GM18511 (cell line): ENCODE data around the gene CDK15.
"Not testable (repeated sequence)": the region's sequence is repeated elsewhere in the genome, so short reads cannot be mapped to it uniquely, and the experiment has no call there.

Experiments
- ATAC-seq: cut with Tn5 transposase; IDR thresholded peaks from one replicate; pipeline ENCODE4 v1.9.1; 2021; ENCODE audit warnings: mild to moderate bottlenecking, moderate library complexity; ENCODE audit not compliant: unreplicated experiment

The CDK15 gene

GRCh38 chr2:201806442-201807170, at the start of gene CDK15:
Gene CDK15, plus strand, starts transcription at chr2:201806537. Its CDS starts 128 bp downstream, at chr2:201806665.
- ATAC-seq: no peak

GRCh38 chr2:201758234-201758633, 48.1 kb upstream of the CDK15 start:
- ATAC-seq: no peak

- no peak for ATAC-seq
These were observed 47.5 kb upstream of the CDK15 start for GRCh38 chr2:201758873-201759272.

GRCh38 chr2:201759567-201759966, 46.8 kb upstream of the CDK15 start:
- ATAC-seq: no peak

GRCh38 chr2:201761101-201761500, 45.2 kb upstream of the CDK15 start:
- ATAC-seq: no peak

GRCh38 chr2:201764469-201764868, 41.9 kb upstream of the CDK15 start:
- ATAC-seq: not testable (repeated sequence)

- ATAC-seq: no peak
These were observed 40.5 kb upstream of the CDK15 start for GRCh38 chr2:201765799-201766198.

- ATAC-seq: no peak
These were observed 37.4 kb upstream of the CDK15 start for GRCh38 chr2:201768918-201769317.

- no peak for ATAC-seq
These were observed 36.5 kb upstream of the CDK15 start for GRCh38 chr2:201769666-201770373.

- no peak for ATAC-seq
These were observed 32.3 kb upstream of the CDK15 start for GRCh38 chr2:201773990-201774389.

GRCh38 chr2:201774546-201774945, 31.8 kb upstream of the CDK15 start:
- no peak for ATAC-seq

GRCh38 chr2:201775326-201775725, 31.0 kb upstream of the CDK15 start:
- ATAC-seq: no peak

GRCh38 chr2:201777043-201777442, 29.3 kb upstream of the CDK15 start:
- ATAC-seq: no peak

GRCh38 chr2:201777869-201778268, 28.5 kb upstream of the CDK15 start:
- no peak for ATAC-seq

- ATAC-seq: peak; percentile 7
These were observed 26.2 kb upstream of the CDK15 start for GRCh38 chr2:201779901-201780673.

GRCh38 chr2:201780674-201781493, 25.5 kb upstream of the CDK15 start, which contains the start of gene ALS2:
Gene ALS2, minus strand, starts transcription at chr2:201780933. Its CDS starts 12,048 bp downstream, at chr2:201768885.
- peak; percentile 98 for ATAC-seq

GRCh38 chr2:201781557-201782051, 24.7 kb upstream of the CDK15 start:
- ATAC-seq: peak; percentile 1

- ATAC-seq: no peak
These were observed 21.8 kb upstream of the CDK15 start for GRCh38 chr2:201784563-201784962.

- no peak for ATAC-seq
These were observed 21.2 kb upstream of the CDK15 start for GRCh38 chr2:201785135-201785534.

- no peak for ATAC-seq
These were observed 19.9 kb upstream of the CDK15 start for GRCh38 chr2:201786471-201786870.
